HCT116 (cell line): ENCODE data around the gene ZDHHC3. TPM values are rescaled to one million over a fixed set of nuclear protein-coding genes. Genes with fewer than 3 reads are reported as not detected.

Experiments
- ATAC-seq: fragments of 200-7000 bp; cut with Tn5 transposase; 2 replicates; pipeline ENCODE4 v1.9.1; 2020; ENCODE audit warnings: mild to moderate bottlenecking, moderate library complexity
- BruUV-seq: library from RNA; stranded (reverse); fragments of 400-500 nt; replicated peaks from 2 replicates; lab custom pipeline; 2021; lab: Mats Ljungman, UMichigan
- CTCF ChIA-PET: fragments of 300-600 bp; sonication (Branson Sonifier 250); formaldehyde crosslinking; loops from one replicate; lab custom pipeline; 2021; ENCODE audit warnings: antibody characterized with exemption; lab: Charles Lee
- POLR2A ChIA-PET: fragments of 300-600, 350-600 bp; sonication (Branson Sonifier 250); formaldehyde crosslinking; loops from one replicate; lab custom pipeline; 2021; ENCODE audit warnings: antibody characterized with exemption; lab: Charles Lee
- RAD21 ChIA-PET, 2 experiments: fragments of 300-600 bp; sonication (Branson Sonifier 250); formaldehyde crosslinking; loops; one replicate each; lab custom pipeline; 2023; ENCODE audit warnings: low total read pairs in 2 of 2; ENCODE audit not compliant: uncharacterized antibody in 2 of 2, unreplicated experiment in 2 of 2, low non-redundant PET in 1 of 2; lab: Charles Lee
- DNase-seq: peaks from one replicate; pipeline ENCODE4 v3.0.0-alpha.2; 2010; ENCODE audit warnings: low read depth, low spot score
- H2AFZ ChIP-seq: fragments of 200-600 bp; shearing (Covaris generic), sonication (generic); 2 replicates; pipeline ENCODE4 v1.6.1; 2017; ENCODE audit warnings: low read depth, mixed run types, mixed read lengths, antibody characterized with exemption, low read length; ENCODE audit not compliant: poor library complexity, severe bottlenecking
- H3K27ac ChIP-seq: 2 replicates; pipeline ENCODE4 v1.5.1; 2012; ENCODE audit warnings: low read depth, low read length
- H3K27me3 ChIP-seq: fragments of 200-600 bp; sonication (generic); 2 replicates; pipeline ENCODE4 v1.6.1; 2016; ENCODE audit warnings: mixed run types, low read length, mixed read lengths; ENCODE audit not compliant: insufficient read depth
- H3K36me3 ChIP-seq, 2 experiments: fragments of 200-500 bp in 1 of 2; fragments of 200-600 bp in 1 of 2; sonication (Bioruptor generic) in 1 of 2; sonication (generic) in 1 of 2; 2 replicates each; pipeline versions ENCODE4 v1.5.1 to v1.6.1; 2014 to 2016; ENCODE audit warnings: low read length in 2 of 2, inconsistent platforms in 1 of 2, mixed read lengths in 1 of 2, mixed run types in 1 of 2; ENCODE audit not compliant: insufficient read depth in 2 of 2, control insufficient read depth in 1 of 2
- H3K4me1 ChIP-seq, 2 experiments: fragments of 200-600 bp in 1 of 2; sonication (generic) in 1 of 2; 2 replicates each; pipeline versions ENCODE4 v1.5.1 to v1.6.1; 2012 to 2017; ENCODE audit warnings: low read length in 2 of 2, inconsistent platforms in 1 of 2, mild to moderate bottlenecking in 1 of 2, mixed read lengths in 1 of 2, mixed run types in 1 of 2, moderate library complexity in 1 of 2; ENCODE audit not compliant: insufficient read depth in 2 of 2, control insufficient read depth in 1 of 2
- H3K4me2 ChIP-seq: fragments of 200-600 bp; sonication (generic); 2 replicates; pipeline ENCODE4 v1.6.1; 2017; ENCODE audit warnings: mixed run types, low read length, mixed read lengths
- H3K4me3 ChIP-seq, 2 experiments: fragments of 200-600 bp in 1 of 2; sonication (generic) in 1 of 2; replicated peaks in 1 of 2; 2 replicates each; pipeline ENCODE4 v1.5.1; 2011 to 2016; ENCODE audit warnings: low read length in 2 of 2, control low read depth in 1 of 2, low read depth in 1 of 2, mild to moderate bottlenecking in 1 of 2, mixed read lengths in 1 of 2, mixed run types in 1 of 2
- H3K79me2 ChIP-seq: fragments of 200-600 bp; sonication (generic); 2 replicates; pipeline ENCODE4 v1.6.1; 2017; ENCODE audit warnings: mild to moderate bottlenecking, mixed run types, low read length, moderate library complexity, mixed read lengths; ENCODE audit not compliant: insufficient read depth
- H3K9ac ChIP-seq: fragments of 200-600 bp; sonication (generic); 2 replicates; pipeline ENCODE4 v1.6.1; 2016; ENCODE audit warnings: low read length, mixed read lengths
- H3K9me2 ChIP-seq: fragments of 200-600 bp; sonication (generic), shearing (Covaris generic); 2 replicates; pipeline ENCODE4 v1.6.1; 2017; ENCODE audit warnings: mixed run types, mild to moderate bottlenecking, moderate library complexity; ENCODE audit not compliant: insufficient read depth
- H3K9me3 ChIP-seq, 2 experiments: fragments of 200-500 bp in 1 of 2; fragments of 200-600 bp in 1 of 2; sonication (Bioruptor generic) in 1 of 2; sonication (generic) in 1 of 2; 2 replicates each; pipeline ENCODE4 v1.6.1; 2014 to 2017; ENCODE audit warnings: low read length in 2 of 2, mixed read lengths in 2 of 2, inconsistent platforms in 1 of 2, low read depth in 1 of 2, mild to moderate bottlenecking in 1 of 2, mixed run types in 1 of 2, moderate library complexity in 1 of 2; ENCODE audit not compliant: control insufficient read depth in 1 of 2, insufficient read depth in 1 of 2
- H4K20me1 ChIP-seq: fragments of 200-600 bp; sonication (generic), shearing (Covaris generic); 2 replicates; pipeline ENCODE4 v1.6.1; 2017; ENCODE audit warnings: mixed run types, mild to moderate bottlenecking, moderate library complexity; ENCODE audit not compliant: insufficient read depth
- CBX3 ChIP-seq: IDR thresholded peaks from 2 replicates; pipeline ENCODE4 v1.6.1; 2012; ENCODE audit warnings: low read depth
- EGR1 ChIP-seq: IDR thresholded peaks from 2 replicates; pipeline ENCODE4 v1.6.1; 2012; ENCODE audit warnings: low read depth
- EZH2 ChIP-seq: fragments of 200-600 bp; sonication (generic); IDR thresholded peaks from 2 replicates; pipeline ENCODE4 v1.6.1; 2017; ENCODE audit warnings: antibody characterized with exemption, mixed run types
- EZH2phosphoT487 ChIP-seq: fragments of 200-600 bp; IDR thresholded peaks from 2 replicates; pipeline ENCODE4 v1.6.1; 2018; ENCODE audit warnings: antibody characterized with exemption, borderline replicate concordance
- POLR2A ChIP-seq: IDR thresholded peaks from 2 replicates; pipeline ENCODE4 v1.7.0; 2011; ENCODE audit warnings: borderline replicate concordance; ENCODE audit not compliant: insufficient read depth, insufficient read length; ENCODE audit errors: extremely low read depth
- SIN3A ChIP-seq: IDR thresholded peaks from 2 replicates; pipeline ENCODE4 v1.6.1; 2012; ENCODE audit warnings: low read depth
- ZNF274 ChIP-seq: fragments of 200-500 bp; sonication (Bioruptor generic); IDR thresholded peaks from 2 replicates; pipeline ENCODE4 v1.6.1; 2014; ENCODE audit warnings: mild to moderate bottlenecking, low read depth, low read length, inconsistent platforms
- intact Hi-C: fragments of 100-400 bp; cut with micrococcal nuclease; formaldehyde crosslinking; loops from 2 replicates; pipeline ENCODE4 v1.10.0; 2022
- total RNA-seq: library from RNA; stranded (reverse); gene quantifications from one replicate; pipeline ENCODE4 v1.2.1, GENCODE V29; 2021; ENCODE audit not compliant: unreplicated experiment
- TF ChIP-seq, protein P1 (sequence below), 3 experiments: fragments of 200-600 bp in 1 of 3; sonication (generic) in 1 of 3; IDR thresholded peaks in 2 of 3; conservative IDR thresholded peaks in 1 of 3; 2 replicates each; pipeline ENCODE4 v1.5.1; 2012 to 2017; ENCODE audit warnings: low read depth in 2 of 3, low read length in 2 of 3, antibody characterized with exemption in 1 of 3, borderline replicate concordance in 1 of 3, control low read depth in 1 of 3, mild to moderate bottlenecking in 1 of 3, mixed read lengths in 1 of 3, mixed run types in 1 of 3, moderate library complexity in 1 of 3; ENCODE audit not compliant: insufficient read depth in 1 of 3

ZDHHC3 gene
- total RNA-seq, 1 experiment from 2014 or later: 61.1 TPM

DNA sequence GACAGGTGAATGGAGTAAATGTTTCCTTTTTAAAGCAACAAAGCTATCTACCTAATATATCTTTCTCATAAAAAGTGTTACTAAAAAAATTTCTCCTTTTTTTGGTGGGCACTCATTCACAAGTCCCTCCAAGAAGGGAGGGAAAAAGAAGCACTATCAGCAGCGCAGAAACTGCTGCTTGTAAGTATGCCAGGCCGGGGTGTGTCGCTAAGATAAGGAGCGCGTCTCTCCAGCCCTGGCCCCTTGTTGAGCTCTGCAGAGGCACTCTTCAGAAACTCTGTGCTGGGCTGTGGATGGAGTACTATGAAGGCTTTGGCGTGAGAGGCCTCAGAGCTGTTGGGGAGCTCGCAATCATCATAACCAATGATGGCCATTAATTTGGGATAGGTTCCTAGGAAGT, 49.1 kb downstream of the ZDHHC3 start:
- Histone ChIP-seq H3K4me3 (no peak overlapping the region), H3K4me2 (no peak overlapping the region), H2AFZ (no peak overlapping the region), H4K20me1 (no peaks in the 10 kb centered on the region), H3K36me3 (peaks cover 2 to 4% of the 10 kb centered on the region in 2 experiments; a peak in 3 of 4 replicates), H3K9me2 (no peaks in the 10 kb centered on the region), H3K9me3 (no peaks in the 10 kb centered on the region), H3K9ac (no peak overlapping the region), H3K4me1 (no peaks in the 10 kb centered on the region), H3K27me3 (no peaks in the 10 kb centered on the region), H3K27ac (no peak overlapping the region), H3K79me2 (no peaks in the 10 kb centered on the region)
- DNase-seq (no peak), ATAC-seq (no peak)
- TF ChIP-seq EGR1: no peak
- intact Hi-C loops: no loop called here
- no TSS peak for BruUV-seq
- ChIA-PET CTCF (no interaction called here), RAD21 (no interaction called here), POLR2A (no interaction called here)

DNA sequence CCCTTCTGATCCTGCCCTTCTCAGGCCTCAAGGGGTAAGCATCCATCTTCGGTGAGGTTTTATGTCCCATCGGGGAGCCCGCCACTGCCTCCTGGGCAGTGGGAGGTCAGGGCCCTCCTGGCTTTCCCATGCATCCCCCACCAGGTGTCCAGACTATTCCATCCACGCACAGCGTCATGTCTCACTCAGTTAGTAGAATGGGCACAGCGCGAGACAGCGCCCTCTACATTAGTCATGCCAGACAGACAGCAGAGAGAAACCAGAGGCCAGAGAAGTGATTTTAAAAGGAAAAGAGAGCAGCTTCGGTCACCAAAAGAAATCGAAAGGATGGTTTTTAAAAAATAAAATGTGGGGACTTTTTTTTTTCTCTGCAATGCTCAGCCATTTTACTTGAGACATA, 49.8 kb downstream of the ZDHHC3 start:
- H3K36me3 ChIP-seq: peaks cover 0 to 7% of the 10 kb centered on the region in 2 experiments; a peak in 1 of 4 replicates
- H3K4me2 ChIP-seq: no peak overlapping the region
- H3K27ac ChIP-seq: no peak overlapping the region
- ChIA-PET RAD21 (no interaction called here), CTCF (no interaction called here), POLR2A (no interaction called here)
- intact Hi-C loops: no loop called here
- no peaks in the 10 kb centered on the region for H4K20me1 ChIP-seq
- no peak overlapping the region for H3K9ac ChIP-seq
- no peaks in the 10 kb centered on the region for H3K79me2 ChIP-seq
- no peaks in the 10 kb centered on the region for H3K27me3 ChIP-seq
- ATAC-seq (peak; percentile 63), DNase-seq (no peak)
- no peaks in the 10 kb centered on the region for H3K9me3 ChIP-seq
- no peaks in the 10 kb centered on the region for H3K9me2 ChIP-seq
- TF ChIP-seq CBX3 (no peak), SIN3A (no peak), EZH2 (no peak), EZH2phosphoT487 (no peak), EGR1 (no peak), POLR2A (no peak), ZNF274 (no peak)
- TF ChIP-seq, protein P1, sequence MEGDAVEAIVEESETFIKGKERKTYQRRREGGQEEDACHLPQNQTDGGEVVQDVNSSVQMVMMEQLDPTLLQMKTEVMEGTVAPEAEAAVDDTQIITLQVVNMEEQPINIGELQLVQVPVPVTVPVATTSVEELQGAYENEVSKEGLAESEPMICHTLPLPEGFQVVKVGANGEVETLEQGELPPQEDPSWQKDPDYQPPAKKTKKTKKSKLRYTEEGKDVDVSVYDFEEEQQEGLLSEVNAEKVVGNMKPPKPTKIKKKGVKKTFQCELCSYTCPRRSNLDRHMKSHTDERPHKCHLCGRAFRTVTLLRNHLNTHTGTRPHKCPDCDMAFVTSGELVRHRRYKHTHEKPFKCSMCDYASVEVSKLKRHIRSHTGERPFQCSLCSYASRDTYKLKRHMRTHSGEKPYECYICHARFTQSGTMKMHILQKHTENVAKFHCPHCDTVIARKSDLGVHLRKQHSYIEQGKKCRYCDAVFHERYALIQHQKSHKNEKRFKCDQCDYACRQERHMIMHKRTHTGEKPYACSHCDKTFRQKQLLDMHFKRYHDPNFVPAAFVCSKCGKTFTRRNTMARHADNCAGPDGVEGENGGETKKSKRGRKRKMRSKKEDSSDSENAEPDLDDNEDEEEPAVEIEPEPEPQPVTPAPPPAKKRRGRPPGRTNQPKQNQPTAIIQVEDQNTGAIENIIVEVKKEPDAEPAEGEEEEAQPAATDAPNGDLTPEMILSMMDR (IDR thresholded peaks at IDR 0.05 in 2 of 3, conservative IDR thresholded peaks at IDR 0.05 in 1 of 3; ENCODE audit: borderline replicate concordance in 1 of 3, insufficient read depth in 1 of 3, low read depth in 2 of 3, low read length in 2 of 3): peak; percentile 9 to 48 (median 28); a peak in 3 of 6 replicates
- TSS peak; percentile 19 for BruUV-seq
- H3K4me3 ChIP-seq: no peak overlapping the region
- H3K4me1 ChIP-seq: no peaks in the 10 kb centered on the region
- no peak overlapping the region for H2AFZ ChIP-seq
